Neuronal stem cell (in vitro differentiated cells): ENCODE data around the gene IL1RAP.

ENCODE experiments used
- DNase-seq: peaks from one replicate; pipeline ENCODE4 v3.0.0-alpha.2; 2013; ENCODE audit warnings: low spot score
- H2AFZ ChIP-seq: one replicate; pipeline ENCODE4 v1.6.1; 2013; ENCODE audit warnings: mild to moderate bottlenecking, low read length, inconsistent platforms
- H2AK5ac ChIP-seq: 2 replicates; pipeline ENCODE4 v1.6.1; 2013; ENCODE audit warnings: low read depth, mild to moderate bottlenecking, inconsistent platforms, low read length, moderate library complexity, mixed read lengths
- H2BK120ac ChIP-seq: 2 replicates; pipeline ENCODE4 v1.6.1; 2013; ENCODE audit warnings: low read depth, mild to moderate bottlenecking, inconsistent platforms, low read length, moderate library complexity, mixed read lengths
- H2BK12ac ChIP-seq: one replicate; pipeline ENCODE4 v1.6.1; 2013; ENCODE audit warnings: low read length, inconsistent platforms
- H2BK15ac ChIP-seq: 2 replicates; pipeline ENCODE4 v1.6.1; 2013; ENCODE audit warnings: mild to moderate bottlenecking, low read length, inconsistent platforms, mixed read lengths
- H2BK5ac ChIP-seq: one replicate; pipeline ENCODE4 v1.6.1; 2013; ENCODE audit warnings: inconsistent platforms, mild to moderate bottlenecking, low read length, moderate library complexity
- H3K14ac ChIP-seq: one replicate; pipeline ENCODE4 v1.6.1; 2013; ENCODE audit warnings: low read length, inconsistent platforms
- H3K18ac ChIP-seq: 2 replicates; pipeline ENCODE4 v1.6.1; 2013; ENCODE audit warnings: low read length, inconsistent platforms
- H3K23ac ChIP-seq: 2 replicates; pipeline ENCODE4 v1.6.1; 2013; ENCODE audit warnings: low read depth, mild to moderate bottlenecking, mixed read lengths, low read length, inconsistent platforms; ENCODE audit not compliant: poor library complexity
- H3K27ac ChIP-seq: replicated peaks from 3 replicates; pipeline ENCODE4 v1.5.1; 2013; ENCODE audit warnings: low read length, inconsistent platforms
- H3K27me3 ChIP-seq, 3 experiments: 2 replicates each; pipeline ENCODE4 v1.6.1; 2013; ENCODE audit warnings: low read length in 3 of 3, mild to moderate bottlenecking in 2 of 3, inconsistent platforms in 1 of 3, low read depth in 1 of 3, mixed read lengths in 1 of 3, moderate library complexity in 1 of 3; ENCODE audit not compliant: control insufficient read depth in 3 of 3, insufficient read depth in 3 of 3
- H3K36me3 ChIP-seq, 2 donors: replicated peaks in 1 of 2; 2 replicates each; pipeline ENCODE4 v1.6.1; 2013; ENCODE audit warnings: low read length in 2 of 2; ENCODE audit not compliant: control insufficient read depth in 2 of 2, insufficient read depth in 2 of 2
- H3K4ac ChIP-seq: 2 replicates; pipeline ENCODE4 v1.6.1; 2013; ENCODE audit warnings: inconsistent platforms, mild to moderate bottlenecking, low read length, moderate library complexity
- H3K4me1 ChIP-seq, 2 donors: 1 replicate in 1 of 2; 2 replicates in 1 of 2; pipeline ENCODE4 v1.6.1; 2013; ENCODE audit warnings: low read length in 2 of 2, low read depth in 1 of 2; ENCODE audit not compliant: control insufficient read depth in 2 of 2, insufficient read depth in 1 of 2
- H3K4me2 ChIP-seq: one replicate; pipeline ENCODE4 v1.6.1; 2013; ENCODE audit warnings: mild to moderate bottlenecking, low read length, inconsistent platforms; ENCODE audit not compliant: insufficient read depth, poor library complexity, severe bottlenecking
- H3K4me3 ChIP-seq, 2 donors: 2 replicates each; pipeline ENCODE4 v1.5.1; 2013; ENCODE audit warnings: low read length in 2 of 2, mild to moderate bottlenecking in 2 of 2, inconsistent platforms in 1 of 2, moderate library complexity in 1 of 2
- H3K79me1 ChIP-seq: one replicate; pipeline ENCODE4 v1.6.1; 2013; ENCODE audit warnings: low read depth, mild to moderate bottlenecking, inconsistent platforms, low read length, moderate library complexity
- H3K9ac ChIP-seq: one replicate; pipeline ENCODE4 v1.6.1; 2013; ENCODE audit warnings: mild to moderate bottlenecking, low read depth, low read length, inconsistent platforms; ENCODE audit not compliant: poor library complexity
- H3K9me3 ChIP-seq, 2 donors: replicated peaks in 1 of 2; 2 replicates each; pipeline versions ENCODE3 to v1.6.1; 2013; ENCODE audit warnings: low read length in 2 of 2, mild to moderate bottlenecking in 2 of 2, inconsistent platforms in 1 of 2, low read depth in 1 of 2, mixed read lengths in 1 of 2, moderate library complexity in 1 of 2; ENCODE audit not compliant: control insufficient read depth in 2 of 2, insufficient read depth in 1 of 2
- H4K8ac ChIP-seq: one replicate; pipeline ENCODE4 v1.6.1; 2013; ENCODE audit warnings: low read depth, mild to moderate bottlenecking, inconsistent platforms, low read length, moderate library complexity
- H4K91ac ChIP-seq: one replicate; pipeline ENCODE4 v1.6.1; 2013; ENCODE audit warnings: low read length, low read depth, mild to moderate bottlenecking, inconsistent platforms; ENCODE audit not compliant: poor library complexity
- WGBS, 2 donors: extraction: QIAGEN DNeasy Blood & Tissue Kit; methylation state at CpG; one replicate each; pipeline ENCODE4 v1.1.7; 2013; ENCODE audit warnings: missing lambda C conversion rate in 2 of 2, mixed read lengths in 1 of 2; ENCODE audit not compliant: insufficient read length in 2 of 2, insufficient replicate concordance in 1 of 2; ENCODE audit errors: extremely low coverage in 2 of 2; 5-methylcytosine and 5-hydroxymethylcytosine counted together

Gene IL1RAP

DNA sequence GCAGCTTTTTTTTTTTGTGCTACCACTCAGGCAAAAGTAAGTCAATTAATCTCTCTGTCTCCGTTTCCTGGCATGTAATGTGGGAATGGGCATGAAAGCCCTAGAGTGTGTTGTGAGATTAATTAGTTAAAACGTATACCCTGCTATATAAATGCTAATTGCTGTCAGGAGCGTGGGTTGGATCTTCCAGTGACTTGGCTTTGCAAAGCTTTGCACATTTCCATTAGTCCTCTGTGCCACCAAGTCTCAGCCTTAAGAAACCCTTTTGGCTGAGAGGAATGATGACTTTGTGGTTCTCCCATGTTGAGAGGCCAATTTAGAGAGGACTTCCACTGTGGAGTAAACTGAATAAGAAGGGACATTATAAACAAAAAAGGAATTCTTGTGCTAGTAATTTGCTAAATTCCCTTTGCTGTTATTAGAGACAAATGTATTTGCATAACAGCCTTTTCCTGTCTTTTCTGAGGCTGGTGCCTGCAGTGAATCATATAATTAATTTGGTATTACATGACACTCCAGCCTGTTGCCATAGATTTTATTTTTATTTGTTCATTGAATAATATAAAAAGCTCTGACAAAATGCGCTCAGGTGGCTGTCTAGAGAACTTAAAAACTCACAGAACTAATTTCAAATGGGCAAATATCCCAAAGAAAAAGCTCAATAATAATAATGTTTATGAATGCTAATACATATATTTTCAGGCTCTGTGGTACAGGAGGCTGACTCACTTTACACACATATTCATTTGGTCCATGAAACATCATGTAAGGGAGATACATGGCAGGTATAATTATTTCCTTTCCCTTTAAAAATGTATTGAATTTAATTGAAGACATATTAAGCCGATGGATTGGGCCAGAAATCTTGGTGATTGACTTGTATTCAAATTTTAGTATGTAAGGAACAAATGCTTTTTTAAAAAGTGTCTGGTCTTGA lies 82.7 kb downstream of the IL1RAP start:
- no peaks in the 10 kb centered on the region for H3K9me3 ChIP-seq
- H3K27me3 ChIP-seq = no peaks in the 10 kb centered on the region
- H2BK12ac ChIP-seq = no peak overlapping the region
- H2AK5ac ChIP-seq = no peak overlapping the region
- DNase-seq = no peak
- H3K23ac ChIP-seq = no peak overlapping the region
- H3K18ac ChIP-seq = no peak overlapping the region
- H2BK15ac ChIP-seq = no peak overlapping the region
- H3K4ac ChIP-seq = no peak overlapping the region
- no peak overlapping the region for H2BK120ac ChIP-seq
- H3K4me3 ChIP-seq = no peak overlapping the region
- H3K27ac ChIP-seq = no peak overlapping the region
- no peak overlapping the region for H2BK5ac ChIP-seq
- H3K4me2 ChIP-seq = no peak overlapping the region
- H3K14ac ChIP-seq = no peak overlapping the region
- no peaks in the 10 kb centered on the region for H3K79me1 ChIP-seq
- H2AFZ ChIP-seq = no peak overlapping the region
- H4K8ac ChIP-seq = no peak overlapping the region
- no peak overlapping the region for H4K91ac ChIP-seq
- no peaks in the 10 kb centered on the region for H3K36me3 ChIP-seq
- WGBS, 2 donors = no CpG with 5 or more reads among the region's 5 CpGs
- no peaks in the 10 kb centered on the region for H3K4me1 ChIP-seq
- H3K9ac ChIP-seq = no peak overlapping the region

DNA sequence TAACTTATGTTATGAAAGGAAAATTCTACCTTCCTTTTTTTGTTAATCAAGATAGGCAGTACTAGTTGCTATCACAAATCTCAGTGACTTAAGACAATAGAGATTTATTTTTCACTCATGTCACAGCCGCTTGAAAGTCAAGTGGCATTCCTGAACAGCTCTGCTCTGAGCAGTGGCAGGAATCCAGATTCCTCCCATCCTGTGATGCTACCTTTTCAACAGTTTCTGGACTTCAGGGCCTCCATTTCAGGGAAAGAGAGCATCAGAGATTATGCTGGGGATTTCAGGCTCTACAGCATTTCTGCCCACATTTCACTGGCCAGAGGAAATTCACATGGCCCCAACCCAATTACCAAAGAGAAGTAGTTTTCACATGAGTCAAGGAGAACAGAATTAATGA lies 83.4 kb downstream of the IL1RAP start:
- Histone ChIP-seq H2AK5ac (no peak overlapping the region), H2BK15ac (no peak overlapping the region), H3K79me1 (no peaks in the 10 kb centered on the region), H3K36me3 (no peaks in the 10 kb centered on the region), H2BK5ac (no peak overlapping the region), H2BK12ac (no peak overlapping the region), H3K27me3 (no peaks in the 10 kb centered on the region), H3K4me2 (no peak overlapping the region), H3K4me3 (no peak overlapping the region), H3K27ac (no peak overlapping the region), H3K9ac (no peak overlapping the region), H3K4me1 (no peaks in the 10 kb centered on the region), H2BK120ac (no peak overlapping the region), H3K23ac (no peak overlapping the region), H2AFZ (no peak overlapping the region), H3K9me3 (no peaks in the 10 kb centered on the region), H3K14ac (no peak overlapping the region), H3K4ac (no peak overlapping the region), H4K8ac (no peak overlapping the region), H3K18ac (no peak overlapping the region), H4K91ac (no peak overlapping the region)
- no CpG with 5 or more reads among the region's 1 CpG for WGBS, 2 donors
- DNase-seq = no peak

DNA sequence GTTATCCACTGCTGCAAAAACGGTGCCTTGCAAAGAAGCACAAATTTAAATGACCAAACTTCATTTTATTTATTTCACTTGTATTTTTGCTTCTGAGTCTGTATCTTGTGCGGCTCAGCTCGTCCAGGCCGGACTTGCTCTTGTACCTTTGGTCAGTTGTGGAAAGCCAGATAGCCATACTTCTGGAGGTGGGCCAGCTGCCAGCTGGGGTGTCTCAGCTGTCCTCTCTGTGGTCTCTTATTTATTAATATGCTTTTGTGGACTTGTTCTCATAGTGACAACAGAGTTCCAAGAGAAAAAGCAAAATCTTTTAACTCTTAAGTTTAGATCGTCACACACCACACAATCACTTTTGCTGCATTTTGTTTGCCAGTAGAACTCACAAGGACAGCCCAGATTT lies 87.7 kb downstream of the IL1RAP start:
- H3K79me1 ChIP-seq = no peaks in the 10 kb centered on the region
- no peak overlapping the region for H3K14ac ChIP-seq
- no peaks in the 10 kb centered on the region for H3K27me3 ChIP-seq
- H3K4me3 ChIP-seq = no peak overlapping the region
- no peak overlapping the region for H2BK5ac ChIP-seq
- H3K9ac ChIP-seq = no peak overlapping the region
- H3K9me3 ChIP-seq = no peaks in the 10 kb centered on the region
- WGBS, 2 donors = no CpG with 5 or more reads among the region's 5 CpGs
- no peaks in the 10 kb centered on the region for H3K36me3 ChIP-seq
- H2BK12ac ChIP-seq = no peak overlapping the region
- H2BK15ac ChIP-seq = no peak overlapping the region
- H2AK5ac ChIP-seq = no peak overlapping the region
- H3K23ac ChIP-seq = no peak overlapping the region
- no peak overlapping the region for H3K4ac ChIP-seq
- no peak overlapping the region for H4K91ac ChIP-seq
- no peak overlapping the region for H3K27ac ChIP-seq
- H2BK120ac ChIP-seq = no peak overlapping the region
- no peaks in the 10 kb centered on the region for H3K4me1 ChIP-seq
- no peak for DNase-seq
- H3K4me2 ChIP-seq = no peak overlapping the region
- H4K8ac ChIP-seq = no peak overlapping the region
- no peak overlapping the region for H3K18ac ChIP-seq
- no peak overlapping the region for H2AFZ ChIP-seq

DNA sequence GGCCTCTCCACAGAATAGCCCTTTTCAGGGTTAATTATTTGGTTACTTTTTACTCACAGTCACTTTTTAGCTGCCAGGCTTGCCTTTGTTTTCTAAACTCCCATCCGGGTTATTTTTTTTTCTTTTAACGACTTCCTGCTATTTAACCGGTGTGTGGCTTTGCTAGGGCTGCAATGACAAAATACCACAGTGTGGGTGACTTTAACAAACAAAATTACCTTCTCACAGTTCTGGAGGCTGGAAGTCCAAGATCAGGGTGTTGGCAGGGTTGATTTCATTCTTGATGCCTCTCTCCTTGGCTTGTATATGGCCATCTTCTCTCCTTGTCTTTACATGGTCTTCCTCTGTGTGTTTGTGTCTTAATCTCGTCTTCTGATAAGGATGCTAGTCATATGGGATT lies 91.5 kb downstream of the IL1RAP start:
- H3K27me3 ChIP-seq = no peaks in the 10 kb centered on the region
- no peak overlapping the region for H2AK5ac ChIP-seq
- no peaks in the 10 kb centered on the region for H3K79me1 ChIP-seq
- H3K4me2 ChIP-seq = no peak overlapping the region
- H3K36me3 ChIP-seq = no peaks in the 10 kb centered on the region
- no peak overlapping the region for H3K4me3 ChIP-seq
- H3K9ac ChIP-seq = no peak overlapping the region
- H3K4ac ChIP-seq = no peak overlapping the region
- no peak overlapping the region for H2BK15ac ChIP-seq
- H2BK5ac ChIP-seq = no peak overlapping the region
- H3K18ac ChIP-seq = no peak overlapping the region
- H3K23ac ChIP-seq = no peak overlapping the region
- H3K14ac ChIP-seq = no peak overlapping the region
- H3K27ac ChIP-seq = no peak overlapping the region
- H2AFZ ChIP-seq = no peak overlapping the region
- H4K91ac ChIP-seq = no peak overlapping the region
- no peak overlapping the region for H2BK120ac ChIP-seq
- H3K4me1 ChIP-seq = peaks cover 0 to 2% of the 10 kb centered on the region in 2 donors
- H4K8ac ChIP-seq = no peak overlapping the region
- no peaks in the 10 kb centered on the region for H3K9me3 ChIP-seq
- no CpG with 5 or more reads among the region's 4 CpGs for WGBS, 2 donors
- DNase-seq = no peak
- no peak overlapping the region for H2BK12ac ChIP-seq
